NCI-H2107 treated with DMSO at 0.1 percent for 48 hours (cell line): ENCODE results near the gene GPR142.

Source experiments
- DNase-seq: peaks from one replicate; lab custom pipeline; 2025; ENCODE audit not compliant: unreplicated experiment; lab: John Stamatoyannopoulos, UW

GPR142 gene, protein sequence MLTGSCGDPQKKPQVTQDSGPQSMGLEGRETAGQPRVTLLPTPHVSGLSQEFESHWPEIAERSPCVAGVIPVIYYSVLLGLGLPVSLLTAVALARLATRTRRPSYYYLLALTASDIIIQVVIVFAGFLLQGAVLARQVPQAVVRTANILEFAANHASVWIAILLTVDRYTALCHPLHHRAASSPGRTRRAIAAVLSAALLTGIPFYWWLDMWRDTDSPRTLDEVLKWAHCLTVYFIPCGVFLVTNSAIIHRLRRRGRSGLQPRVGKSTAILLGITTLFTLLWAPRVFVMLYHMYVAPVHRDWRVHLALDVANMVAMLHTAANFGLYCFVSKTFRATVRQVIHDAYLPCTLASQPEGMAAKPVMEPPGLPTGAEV

DNA sequence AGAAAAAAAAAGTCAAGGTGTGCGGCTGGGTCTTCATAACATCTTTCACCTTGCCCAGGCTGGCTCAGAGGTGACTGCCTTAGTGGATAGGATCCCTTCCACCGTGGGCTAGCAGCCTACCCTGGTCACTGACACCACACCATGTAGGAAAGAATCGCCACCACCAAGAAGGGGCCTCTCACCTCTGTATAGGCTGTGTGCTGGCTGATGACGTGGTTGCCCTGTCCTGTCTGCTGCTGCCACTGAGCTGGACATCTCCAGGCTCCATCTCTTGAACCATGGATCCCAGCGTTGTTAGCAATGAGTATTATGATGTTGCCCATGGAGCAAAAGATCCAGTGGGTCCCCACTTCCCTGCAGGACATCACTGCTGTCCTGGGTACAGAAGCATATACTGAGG lies at the start of gene GPR142:
Gene GPR142, plus strand, starts transcription at position 301 of the 400 bp plus-strand sequence. CDS start 2,035 bp downstream, outside the sequence.
- DNase-seq = no peak

DNA sequence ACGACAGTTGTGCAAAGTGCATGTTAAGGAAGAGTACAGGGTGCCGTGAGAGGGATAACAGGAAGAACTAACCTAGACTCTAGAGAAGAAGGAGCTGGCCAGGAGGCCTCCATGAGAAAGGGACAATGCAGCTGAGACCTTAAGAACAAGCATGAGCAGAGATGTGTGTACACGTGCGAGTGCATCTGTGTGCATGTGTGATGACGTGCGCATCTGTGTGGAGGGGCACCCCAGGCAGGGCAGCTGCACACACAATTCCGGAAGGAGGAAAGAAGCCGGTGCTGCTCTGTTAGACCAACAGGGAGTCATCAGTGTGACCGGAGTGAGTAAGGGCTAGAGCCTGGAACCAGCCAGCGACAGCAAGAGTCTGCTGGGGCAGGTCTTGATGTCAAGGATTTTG lies 48.9 kb upstream of the GPR142 start:
- no peak for DNase-seq

DNA sequence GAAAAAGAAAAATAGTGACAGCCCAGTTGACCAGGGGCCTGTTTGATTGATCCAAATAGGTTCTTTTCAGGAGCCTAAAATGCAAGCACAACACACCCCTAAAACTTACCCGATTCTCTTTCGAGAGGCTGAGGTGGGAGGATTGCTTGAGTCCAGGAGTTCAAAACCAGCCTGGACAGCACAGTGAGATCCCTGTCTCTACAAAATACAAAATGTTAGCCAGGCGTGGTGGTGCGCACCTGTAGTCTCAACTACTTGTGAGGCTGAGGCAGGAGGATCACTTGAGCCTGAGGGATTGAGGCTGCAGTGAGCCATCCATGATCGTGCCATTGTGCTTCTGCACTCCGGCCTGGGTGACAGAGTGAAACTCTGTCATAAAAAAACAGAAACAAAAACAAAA lies 42.8 kb upstream of the GPR142 start:
- DNase-seq = no peak

DNA sequence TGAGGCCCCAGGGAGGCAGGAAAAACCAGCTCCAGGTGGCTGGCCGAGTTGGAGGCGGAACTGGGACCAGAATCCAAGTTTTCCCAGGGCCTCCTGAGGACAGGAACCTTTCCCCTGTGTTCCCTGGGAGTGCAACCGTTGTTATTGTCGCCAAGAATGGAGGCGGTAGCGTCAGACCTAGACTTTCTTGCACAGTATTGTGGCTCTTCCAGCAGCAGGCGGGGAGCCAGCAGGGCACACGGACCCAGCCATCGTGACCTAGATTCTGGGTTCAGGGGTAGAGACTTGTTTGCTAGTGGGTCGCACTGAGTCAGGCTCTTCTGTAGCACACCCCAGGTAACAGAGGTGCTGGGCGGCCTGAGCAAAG lies 41.9 kb upstream of the GPR142 start:
- DNase-seq = no peak

DNA sequence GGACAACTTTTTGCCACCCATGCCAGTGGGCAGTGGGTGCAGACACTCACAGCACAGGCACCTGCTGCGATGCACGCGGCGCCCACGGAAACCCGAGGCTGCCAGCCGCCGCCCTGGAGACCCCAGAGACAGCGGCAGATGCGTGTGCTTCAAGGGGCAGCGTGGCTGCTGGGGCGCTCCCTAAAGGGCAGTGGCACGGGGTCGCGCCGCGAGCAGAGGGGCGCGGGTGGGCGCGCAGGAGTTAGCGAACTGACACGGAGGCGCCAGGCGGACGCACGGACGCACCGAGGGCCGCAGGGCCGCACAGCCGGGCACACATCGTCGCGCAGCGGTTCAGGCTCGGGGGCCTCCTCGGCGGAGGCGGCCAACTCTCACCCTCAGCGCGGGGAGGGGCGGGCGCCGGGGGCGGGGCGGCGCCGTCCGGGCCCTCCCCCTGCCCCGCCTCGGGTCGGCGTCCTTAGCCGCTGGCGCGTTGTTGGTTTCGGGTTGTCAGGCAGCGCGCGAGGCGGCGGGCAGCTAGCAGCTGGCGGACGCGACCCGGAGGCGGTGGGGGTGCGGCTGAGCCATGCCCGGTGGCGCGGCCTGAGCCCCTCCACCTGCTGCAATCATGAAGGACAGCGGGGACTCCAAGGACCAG lies 41.4 kb upstream of the GPR142 start, which contains the start of gene KIF19:
Gene KIF19, plus strand, starts transcription at position 484 of the 637 bp plus-strand sequence. Its CDS starts 124 bp downstream, at position 608.
- no peak for DNase-seq

DNA sequence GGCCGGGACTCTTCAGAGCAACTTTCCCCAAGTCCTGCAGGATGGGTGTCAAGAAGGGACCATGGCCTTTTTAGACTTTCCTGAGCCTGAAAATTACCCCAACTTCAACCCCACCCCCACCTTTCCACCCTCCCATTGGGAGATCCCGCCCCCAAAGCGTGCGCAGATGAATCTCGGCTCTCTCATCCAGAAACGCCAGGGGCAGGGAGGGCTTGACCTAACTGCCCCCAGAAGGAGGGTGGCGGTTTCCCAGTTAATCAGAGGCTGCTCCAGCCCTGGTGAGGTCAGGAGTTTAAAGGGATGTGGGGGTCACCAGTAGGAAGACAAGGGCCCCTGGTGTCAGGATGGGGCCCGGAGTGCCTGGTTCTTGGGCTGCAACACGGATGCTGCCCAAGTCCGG lies 40.8 kb upstream of the GPR142 start:
- no peak for DNase-seq

DNA sequence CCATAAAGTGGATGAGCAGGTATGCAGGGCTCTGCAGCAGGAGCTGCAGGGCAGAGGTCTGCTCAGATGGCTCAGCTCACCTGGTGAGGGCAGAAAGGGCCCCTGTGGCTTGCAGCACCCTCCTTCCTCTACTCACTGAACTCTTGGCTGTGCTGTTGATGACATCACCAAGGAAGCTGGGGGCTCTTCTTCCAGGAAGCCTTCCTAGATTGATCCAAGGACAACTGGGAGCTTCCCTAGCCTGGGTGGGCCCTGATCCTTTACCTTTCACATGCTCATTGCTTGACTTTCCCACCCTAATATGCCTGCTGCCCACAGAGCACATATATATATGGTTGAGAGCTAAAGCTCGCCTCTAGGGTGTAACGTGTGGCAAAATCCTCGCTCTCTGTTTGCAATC lies 38.8 kb upstream of the GPR142 start:
- no peak for DNase-seq

DNA sequence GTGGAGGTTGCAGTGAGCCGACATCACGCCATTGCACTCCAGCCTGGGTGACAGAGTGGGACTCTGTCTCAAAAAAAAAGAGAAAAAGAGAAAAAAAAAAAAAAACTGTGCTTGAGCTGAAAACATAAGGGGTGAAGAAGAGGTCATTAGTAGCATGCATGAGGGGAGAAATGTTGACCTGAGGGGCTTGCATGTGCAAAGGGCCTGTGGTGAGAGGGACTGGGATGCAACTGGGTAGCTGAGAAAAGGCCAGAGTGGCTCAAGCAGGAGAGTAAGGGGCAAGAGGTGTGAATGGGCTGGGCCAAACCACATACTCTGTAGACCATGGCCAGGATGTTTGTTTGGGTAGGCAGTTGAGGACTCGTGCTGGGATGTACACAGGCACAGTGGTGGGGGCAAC lies 37.9 kb upstream of the GPR142 start:
- no peak for DNase-seq

DNA sequence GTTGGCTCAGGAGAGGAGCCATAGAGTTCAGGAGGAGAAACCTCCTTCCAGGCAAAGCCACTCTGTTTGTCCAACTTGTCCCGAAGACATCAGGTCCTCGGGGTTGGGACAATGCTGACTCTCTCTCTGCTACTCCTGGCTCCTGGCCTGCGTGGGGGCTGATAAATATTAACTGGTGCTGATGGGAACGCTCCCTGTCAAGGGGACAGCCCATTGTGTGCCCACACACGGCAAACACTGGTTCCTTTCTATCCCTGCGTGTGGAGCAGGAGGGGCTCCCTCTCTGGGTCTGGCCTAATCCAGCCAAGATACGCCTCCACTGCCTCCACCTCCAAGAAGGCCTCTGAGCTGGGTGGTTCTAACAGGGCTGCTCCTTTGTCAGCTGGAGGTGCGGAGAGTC lies 36.9 kb upstream of the GPR142 start:
- DNase-seq = no peak

DNA sequence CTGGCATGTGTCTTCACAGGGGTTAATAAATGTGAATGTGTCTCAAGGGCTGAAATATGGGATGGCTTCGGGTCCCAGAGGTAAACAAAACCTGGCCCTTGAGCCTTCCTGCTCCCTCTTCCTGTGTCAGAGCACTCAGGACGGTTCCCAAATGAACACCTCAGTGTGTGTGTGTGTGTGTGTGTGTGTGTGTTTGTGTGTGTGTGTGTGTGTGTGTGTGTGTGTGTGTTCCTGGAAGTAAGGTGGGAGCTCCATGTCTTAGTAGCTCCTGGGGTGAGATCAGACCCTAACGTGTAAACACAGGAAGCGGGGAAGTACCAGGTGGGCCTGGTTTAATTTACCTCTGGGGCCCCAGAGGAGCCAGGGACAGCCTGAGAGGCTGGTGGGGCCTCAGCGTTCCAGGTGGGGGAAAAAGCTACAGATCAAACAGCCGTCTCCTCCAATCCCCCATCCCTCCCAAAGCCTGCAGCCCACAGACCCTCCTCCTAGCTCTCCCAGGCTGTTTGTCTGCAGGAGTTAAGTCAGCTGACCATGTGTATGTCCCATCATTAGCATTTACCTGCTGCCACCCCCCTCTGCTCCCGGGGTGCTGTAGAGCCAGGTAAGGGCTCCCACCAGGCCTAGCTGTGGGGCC lies 35.2 kb upstream of the GPR142 start:
- DNase-seq = peak; percentile 37

DNA sequence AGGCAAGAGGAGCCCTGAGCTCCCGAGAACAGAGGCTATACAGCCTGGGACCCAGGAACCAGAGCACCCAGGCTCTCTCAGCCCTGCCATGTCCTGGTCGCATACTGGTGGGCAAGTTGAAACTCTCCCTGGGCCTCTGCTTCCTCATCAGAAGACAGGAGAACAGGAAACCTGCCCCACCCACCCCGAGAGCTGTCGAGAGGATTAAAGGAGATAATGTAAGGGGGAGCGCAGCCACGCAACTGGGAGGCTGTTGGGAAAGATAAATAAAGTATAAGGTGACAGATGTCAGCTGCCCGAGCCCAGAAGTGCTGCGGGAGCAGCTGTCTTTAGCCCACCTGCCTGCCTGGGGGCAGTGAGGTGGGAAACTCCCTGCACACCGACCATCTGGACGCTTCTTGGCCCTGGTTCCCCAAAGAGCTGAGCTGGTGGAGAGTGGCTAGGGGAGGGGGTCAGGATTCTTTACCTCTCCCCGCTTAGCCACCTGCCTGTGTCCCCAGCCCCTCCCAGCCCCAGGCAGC lies 34.5 kb upstream of the GPR142 start:
- peak; percentile 90 for DNase-seq

DNA sequence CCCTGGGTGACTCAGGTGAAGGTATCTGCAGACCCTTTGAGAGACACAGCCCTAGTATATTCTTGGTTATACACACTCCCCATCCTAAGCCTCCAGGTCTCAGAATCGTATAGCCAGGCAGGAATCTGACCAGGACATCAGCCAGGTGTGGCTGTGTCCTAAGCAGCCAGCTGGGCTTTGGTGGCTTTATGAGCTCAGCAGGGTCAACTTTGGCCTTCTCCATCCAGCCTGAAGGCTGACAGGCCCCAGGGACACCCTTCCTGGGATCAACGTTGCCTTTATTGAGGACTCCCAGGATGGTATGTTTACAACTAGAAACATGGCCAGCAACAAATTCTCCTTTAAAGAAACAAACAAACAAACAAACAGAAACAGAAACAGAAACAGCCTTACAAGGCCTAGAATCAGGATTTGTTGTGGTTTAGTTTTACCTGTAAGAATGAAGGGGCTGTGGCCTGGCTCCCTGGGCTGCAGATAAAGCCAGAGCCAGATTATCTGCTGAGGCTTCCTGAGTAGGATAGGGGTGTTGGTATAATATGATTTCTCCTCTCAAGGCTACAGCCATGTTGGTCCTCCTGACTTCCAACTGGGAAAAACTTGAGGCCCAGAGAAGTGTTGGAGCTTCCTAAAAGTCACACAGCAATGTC lies 32.8 kb upstream of the GPR142 start:
- DNase-seq = no peak

DNA sequence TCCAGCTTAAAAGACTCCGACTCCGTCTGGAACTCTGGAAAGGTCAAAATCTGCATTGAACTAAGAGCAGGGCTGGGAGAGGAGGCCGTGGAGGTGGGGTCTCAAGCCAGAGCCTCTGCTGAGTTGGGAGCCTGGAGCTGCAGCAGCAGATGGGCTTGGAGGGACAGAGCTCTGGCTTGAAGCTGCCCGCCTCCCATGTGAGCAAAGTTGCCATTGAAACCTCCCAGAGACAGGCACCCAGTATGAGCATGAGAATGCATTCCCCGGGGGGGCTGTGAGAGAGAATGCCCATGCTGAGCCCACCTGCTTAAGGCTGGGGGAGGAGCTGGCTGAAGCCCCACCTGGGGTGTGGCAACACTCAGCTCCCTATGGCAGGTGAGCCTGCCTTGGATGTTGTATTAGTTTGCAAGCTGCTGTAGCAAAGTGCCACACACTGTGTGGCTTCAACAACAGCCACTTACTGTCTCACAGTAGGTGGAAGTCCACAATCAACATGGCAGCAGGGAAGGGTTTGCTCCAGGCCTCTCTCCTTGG lies 31.7 kb upstream of the GPR142 start:
- DNase-seq = no peak

DNA sequence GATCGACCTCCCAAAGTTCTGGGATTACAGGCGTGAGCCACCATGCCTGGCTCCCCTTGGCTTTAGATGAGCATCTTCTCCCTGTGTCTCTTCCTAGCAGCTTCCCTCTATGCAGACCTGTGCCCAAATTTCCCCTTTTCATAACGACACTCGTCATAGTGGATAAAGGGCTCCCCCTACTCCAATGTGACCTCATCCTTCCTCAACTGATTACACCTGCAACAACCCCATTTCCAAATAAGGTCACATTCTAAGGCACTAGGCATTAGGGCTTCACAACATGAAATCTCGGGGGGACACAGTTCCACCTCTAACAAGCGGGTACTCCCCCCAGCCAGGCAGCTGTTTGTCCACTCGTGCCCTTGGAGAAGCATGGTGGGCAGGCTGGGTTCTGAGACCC lies 31.0 kb upstream of the GPR142 start:
- DNase-seq = no peak

DNA sequence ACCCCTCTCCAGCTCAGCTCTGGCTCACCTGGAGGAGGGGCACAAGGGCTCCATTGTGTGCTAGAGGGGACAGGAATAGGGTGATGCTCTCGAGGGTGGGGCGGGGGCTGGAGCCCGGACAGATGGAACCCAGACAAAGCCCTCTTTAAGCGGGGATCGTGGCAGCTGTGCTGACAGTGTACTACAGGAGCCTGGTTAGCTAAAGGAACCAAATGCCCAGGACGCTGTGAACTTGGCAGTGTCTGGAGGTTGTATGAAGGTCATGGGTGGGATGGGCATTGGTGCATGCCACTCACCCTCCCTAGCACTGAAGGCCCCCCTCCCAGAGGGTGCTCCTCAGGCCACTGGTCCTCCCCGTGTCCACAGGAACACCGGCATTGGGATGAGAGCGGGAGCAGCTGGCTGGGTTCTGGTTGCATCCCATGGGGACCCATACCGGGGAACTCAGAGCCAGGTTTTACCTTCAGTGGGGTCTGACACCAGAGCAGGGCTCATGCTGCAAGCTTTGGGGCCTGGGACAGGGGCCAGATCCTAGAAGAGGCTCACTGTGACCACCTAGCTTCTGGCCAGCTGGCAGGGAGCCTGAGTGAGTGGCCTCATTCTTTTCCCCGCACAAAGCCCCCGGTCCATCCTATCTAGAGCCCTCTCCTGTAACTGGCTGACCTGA lies 29.3 kb upstream of the GPR142 start:
- DNase-seq = peak; percentile 49

DNA sequence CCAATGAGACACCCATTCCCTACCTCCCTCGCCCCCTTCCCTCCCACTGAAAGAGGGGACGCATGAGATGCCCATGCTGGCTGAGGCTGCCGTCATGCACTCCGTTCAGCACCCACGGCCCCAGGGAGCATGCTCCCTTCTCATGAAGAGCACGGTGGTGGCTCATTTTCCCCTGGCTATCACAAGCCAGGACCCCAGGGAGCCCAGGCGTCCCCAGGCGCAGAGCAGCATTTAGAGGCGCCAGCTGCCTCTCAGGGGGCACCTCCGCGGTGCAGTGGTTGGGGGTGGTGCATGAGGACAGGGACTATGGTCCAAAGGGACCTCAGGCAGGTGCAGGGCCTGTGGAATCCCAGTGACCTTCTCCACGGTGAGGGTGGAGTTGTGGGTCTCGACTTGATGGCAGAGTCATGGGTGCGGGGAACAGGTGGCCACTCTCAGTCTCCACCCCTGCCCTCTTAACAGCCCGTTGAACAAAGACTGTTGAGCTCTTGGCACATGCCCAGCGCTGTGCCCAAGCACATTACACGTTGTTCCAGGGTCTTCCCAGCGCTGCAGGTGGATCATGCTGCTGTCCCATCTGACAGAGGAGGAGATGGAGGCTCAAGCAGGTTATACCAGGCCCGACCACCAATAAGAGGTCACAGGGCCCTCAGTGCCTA lies 27.6 kb upstream of the GPR142 start:
- peak; percentile 74 for DNase-seq

DNA sequence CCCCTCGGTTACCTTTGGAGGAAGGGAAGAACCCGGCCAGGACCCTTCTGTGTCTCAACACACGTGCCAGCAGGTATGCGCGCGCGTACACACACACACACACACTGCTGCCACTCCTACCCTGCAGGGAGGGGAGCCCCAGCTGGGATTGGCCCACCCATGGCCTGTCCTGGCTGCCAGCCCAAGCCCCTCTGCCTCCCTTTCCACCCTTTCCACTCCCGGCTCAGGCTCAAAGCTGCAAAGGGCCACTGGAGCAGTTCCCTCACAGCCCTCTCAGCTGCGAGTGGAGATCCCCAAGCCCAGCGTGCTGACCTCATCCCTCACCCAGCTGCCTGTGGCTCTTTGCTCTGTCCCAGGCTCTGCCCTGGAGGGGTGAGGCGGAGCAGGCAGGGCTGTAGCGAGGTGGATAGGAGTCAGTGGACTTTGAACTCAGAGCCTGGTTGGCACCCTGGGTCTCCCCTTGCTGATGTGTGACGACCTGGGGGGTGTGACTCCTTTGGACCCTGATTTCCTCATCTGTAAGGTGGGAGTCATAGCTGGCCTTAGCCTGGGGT lies 26.8 kb upstream of the GPR142 start:
- no peak for DNase-seq

DNA sequence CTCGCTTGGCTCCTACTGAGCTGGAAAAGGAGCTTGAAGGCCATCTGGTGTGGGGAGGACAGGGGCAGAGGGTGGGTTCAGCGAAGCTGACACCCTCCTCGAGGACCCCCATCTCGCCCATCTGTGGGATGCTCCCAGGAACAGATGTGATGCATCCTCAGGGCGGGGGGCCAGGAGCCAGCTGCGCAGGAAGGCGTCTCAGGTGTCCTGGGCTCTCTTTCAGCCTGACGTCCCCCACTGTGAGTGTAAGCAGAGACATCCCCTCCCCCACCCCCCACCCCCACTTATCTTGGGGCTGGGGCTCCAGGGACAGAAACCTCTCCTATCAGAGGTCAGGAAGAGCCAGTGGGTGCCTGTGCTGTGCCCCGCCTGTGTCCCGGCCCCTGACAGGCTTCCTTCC lies 25.1 kb upstream of the GPR142 start:
- no peak for DNase-seq

DNA sequence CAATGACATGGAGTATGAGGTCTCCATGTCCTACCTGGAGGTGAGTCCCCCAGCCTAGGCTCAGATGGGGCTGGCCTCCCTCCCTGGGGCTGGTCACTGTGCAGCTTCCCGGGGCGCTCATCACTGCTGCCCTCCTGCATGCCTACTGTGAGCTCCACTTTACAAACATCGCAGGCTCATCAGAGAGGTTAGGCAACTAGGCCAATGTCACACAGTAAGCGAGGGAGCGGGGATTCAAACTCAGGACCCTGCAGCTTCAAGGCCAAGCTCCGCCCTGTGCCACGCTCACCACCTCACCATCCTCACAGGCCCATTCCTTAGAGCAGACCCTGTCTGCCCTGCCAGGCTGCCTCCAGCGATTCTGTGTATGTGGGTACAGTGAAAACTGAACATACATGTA lies 24.2 kb upstream of the GPR142 start:
- no peak for DNase-seq
